AG09319 (cell line): ENCODE results near the gene ITPR3.

Experiments used
- DNase-seq: peaks from one replicate; pipeline ENCODE4 v3.0.0-alpha.2; 2010; ENCODE audit warnings: low read depth; ENCODE audit errors: extremely low read depth
- TF ChIP-seq, protein P1 (sequence below): IDR thresholded peaks from 2 replicates; pipeline ENCODE4 v1.5.1; 2011; ENCODE audit warnings: low read depth, mild to moderate bottlenecking, inconsistent platforms, low read length, moderate library complexity

The ITPR3 gene

DNA sequence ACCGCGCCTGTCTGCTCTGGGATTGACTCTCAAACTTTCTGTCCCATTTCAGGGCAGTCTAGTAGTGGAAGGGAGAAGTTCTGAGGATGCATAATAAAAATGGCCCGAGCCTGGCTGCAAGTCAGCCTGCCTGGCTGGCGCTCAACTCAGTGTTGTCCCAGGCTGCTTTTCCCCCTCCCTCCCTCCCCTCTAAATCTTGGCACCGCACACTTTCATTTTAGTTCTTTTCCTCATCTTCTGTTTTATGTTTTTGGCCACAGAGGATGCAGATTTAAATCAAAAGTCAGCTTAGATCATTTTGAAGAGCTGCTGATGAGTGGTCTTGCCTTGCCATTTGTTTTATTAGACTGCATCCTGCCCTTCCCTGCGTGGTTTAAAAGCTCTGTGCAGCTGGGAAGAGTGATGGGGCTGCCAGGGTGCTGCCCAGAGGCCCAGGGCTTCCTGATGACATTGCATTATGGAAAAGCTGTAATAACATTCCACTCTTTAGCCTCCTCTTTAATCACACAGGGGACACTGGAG lies 96.9 kb downstream of the ITPR3 start:
- DNase-seq: no peak
- TF ChIP-seq, protein P1, sequence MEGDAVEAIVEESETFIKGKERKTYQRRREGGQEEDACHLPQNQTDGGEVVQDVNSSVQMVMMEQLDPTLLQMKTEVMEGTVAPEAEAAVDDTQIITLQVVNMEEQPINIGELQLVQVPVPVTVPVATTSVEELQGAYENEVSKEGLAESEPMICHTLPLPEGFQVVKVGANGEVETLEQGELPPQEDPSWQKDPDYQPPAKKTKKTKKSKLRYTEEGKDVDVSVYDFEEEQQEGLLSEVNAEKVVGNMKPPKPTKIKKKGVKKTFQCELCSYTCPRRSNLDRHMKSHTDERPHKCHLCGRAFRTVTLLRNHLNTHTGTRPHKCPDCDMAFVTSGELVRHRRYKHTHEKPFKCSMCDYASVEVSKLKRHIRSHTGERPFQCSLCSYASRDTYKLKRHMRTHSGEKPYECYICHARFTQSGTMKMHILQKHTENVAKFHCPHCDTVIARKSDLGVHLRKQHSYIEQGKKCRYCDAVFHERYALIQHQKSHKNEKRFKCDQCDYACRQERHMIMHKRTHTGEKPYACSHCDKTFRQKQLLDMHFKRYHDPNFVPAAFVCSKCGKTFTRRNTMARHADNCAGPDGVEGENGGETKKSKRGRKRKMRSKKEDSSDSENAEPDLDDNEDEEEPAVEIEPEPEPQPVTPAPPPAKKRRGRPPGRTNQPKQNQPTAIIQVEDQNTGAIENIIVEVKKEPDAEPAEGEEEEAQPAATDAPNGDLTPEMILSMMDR: no peak

DNA sequence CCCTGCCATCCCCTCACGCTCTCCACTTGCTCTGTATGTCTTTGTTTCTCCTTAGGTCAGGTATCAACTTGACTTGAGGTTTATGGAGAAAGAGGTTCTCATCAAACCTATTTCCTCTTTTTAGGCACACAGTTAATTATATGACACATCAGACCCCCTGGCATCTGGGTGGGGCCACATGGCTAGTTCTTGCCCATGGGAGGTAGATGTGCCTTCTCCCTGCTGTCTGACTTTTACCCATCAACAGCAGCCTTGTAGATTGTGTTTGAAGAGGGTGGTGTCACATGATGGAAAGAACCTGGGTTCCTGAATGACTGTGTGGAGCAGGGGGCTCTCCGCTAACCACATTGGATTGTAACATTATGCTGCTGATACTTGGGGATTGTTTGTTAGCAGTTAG lies 97.6 kb downstream of the ITPR3 start:
- TF ChIP-seq, protein P1: no peak
- no peak for DNase-seq

DNA sequence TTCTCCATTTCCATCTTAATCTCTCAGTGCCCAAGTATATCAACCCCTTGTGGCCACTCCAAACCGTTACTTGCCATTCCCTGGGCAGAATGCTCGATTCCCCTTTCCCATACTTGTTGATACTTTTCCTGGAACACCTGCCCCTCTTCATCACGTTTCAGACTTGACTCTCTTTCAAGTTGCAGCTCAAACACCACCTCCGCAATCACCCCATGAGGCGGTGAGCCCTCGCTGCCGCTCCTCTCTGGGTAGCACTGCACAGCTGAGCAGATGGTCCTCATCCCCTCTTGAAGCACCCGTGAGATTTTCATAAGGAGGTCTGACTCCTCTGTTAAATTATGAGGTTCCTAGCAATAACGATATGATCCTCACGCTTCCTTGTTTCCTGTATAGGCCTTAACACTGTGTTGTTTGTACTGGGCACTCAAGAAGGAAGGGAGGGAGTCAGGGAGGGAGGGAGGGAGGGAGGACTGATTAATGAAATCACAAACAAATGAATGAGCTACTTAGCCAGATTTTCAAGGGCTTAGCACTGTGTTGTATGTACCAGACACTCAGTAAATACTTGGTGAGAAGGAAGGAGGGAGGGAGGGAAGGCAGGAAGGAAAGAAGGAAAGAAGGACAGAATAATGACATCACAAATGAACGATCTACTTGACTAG lies 98.3 kb downstream of the ITPR3 start:
- TF ChIP-seq, protein P1: no peak
- no peak for DNase-seq

DNA sequence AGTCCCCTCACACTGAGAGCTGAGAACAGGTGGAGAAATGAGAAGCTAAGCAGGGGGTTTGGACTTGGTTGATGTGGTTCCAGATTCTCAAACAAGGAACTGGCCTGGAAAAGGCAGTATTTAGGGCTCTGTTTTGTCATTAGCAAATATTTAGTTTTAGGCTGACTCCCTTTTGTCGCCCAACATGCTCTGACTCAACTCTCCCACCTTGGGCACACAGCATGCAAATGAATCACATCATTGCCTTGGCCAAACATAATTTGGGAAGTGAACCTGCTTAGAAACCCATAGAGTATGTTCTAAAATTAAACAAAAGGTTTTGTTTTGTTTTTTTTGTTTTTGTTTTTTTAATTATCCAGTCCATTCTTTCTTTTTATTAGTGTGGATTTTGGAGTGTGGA lies 99.9 kb downstream of the ITPR3 start:
- TF ChIP-seq, protein P1: no peak
- no peak for DNase-seq

DNA sequence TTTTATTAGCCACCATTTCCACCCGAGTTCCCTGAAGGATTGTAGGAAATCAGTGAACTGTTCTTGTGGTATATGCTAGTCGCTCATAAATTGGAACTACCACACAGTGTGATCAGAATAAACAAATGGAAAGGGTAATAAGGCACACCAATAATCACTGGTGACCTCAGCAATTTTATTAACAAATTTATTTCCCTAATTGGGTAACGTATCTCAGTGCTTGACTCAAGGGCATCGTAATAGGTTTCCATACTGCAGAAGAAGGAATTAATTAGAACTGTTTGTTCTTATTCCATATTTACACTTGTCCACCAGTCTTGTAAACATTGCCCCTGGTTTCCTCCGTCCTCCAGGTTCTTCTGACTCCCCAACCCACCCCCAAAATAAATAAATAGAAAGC lies 100.4 kb downstream of the ITPR3 start:
- TF ChIP-seq, protein P1: no peak

DNA sequence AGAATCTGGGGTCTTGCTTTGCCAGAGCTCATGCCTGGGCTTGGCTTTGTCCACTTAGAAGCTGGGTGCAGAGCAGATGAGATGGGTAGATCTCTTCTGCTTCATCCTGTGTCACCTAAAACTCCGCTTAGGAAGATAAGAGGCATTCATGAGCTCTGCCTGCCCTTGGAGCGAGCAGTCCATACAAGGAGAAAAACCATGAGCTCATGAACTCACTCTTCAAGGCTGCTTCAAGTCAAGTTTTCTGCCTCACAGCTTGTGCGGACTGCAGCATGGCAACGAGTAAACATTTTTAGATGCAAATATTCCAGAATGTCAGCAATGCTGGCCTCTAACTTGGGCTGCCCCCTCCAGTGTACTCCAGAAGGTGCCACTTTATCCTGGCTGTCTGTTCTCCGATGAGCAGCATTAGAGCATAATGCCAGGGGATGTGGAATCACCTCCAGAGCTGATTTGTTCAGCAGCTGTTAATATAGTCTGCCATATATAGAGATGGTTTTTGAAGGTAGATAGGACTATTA lies 101.0 kb downstream of the ITPR3 start:
- no peak for DNase-seq
- TF ChIP-seq, protein P1: no peak

More for the DNA sequence above, 100.4 kb downstream of the ITPR3 start:
- DNase-seq: no peak

DNA sequence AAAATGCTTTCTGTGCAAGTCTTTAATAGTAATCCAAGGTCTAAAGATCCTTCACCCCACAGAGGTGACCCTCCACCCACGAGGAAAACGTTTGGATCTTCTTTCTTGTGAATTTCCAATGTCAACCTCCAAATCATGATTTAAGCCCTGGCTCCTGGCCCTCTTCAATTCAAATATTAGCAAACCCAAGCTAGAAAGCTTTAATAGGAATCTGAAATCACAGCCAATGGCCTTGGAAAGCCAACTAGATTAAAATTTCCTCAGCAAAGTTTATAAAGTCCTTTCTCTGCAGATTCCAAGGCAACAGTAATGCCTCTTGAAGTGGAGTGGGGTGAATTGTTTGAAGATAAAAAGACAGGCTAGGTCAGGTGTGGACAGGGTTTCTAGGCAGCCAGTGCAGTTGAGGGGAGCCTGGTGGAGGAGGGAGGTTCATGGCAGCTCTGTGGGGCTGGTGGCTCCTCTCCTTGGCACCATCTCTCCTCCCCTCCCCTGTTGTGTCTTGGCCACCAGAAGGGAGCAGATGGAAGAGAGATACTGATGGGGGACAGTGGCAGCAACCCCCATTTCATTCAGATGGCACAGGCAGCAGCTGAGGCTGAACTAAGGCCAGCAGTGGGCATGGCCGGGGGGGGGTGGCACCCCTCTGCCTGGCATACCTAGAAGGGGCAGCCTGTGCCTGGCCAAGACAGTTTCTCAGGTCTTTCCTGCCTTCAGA lies 102.4 kb downstream of the ITPR3 start:
- TF ChIP-seq, protein P1: no peak
- DNase-seq: no peak
